Endodermal cell (in vitro differentiated cells): ENCODE data around the gene MYF6. TPM values are rescaled to one million over a fixed set of nuclear protein-coding genes. Genes with fewer than 3 reads are reported as not detected.

Source experiments
- DNase-seq: peaks from one replicate; pipeline ENCODE4 v3.0.0-alpha.2; 2017
- H3K27ac ChIP-seq: 2 replicates; pipeline ENCODE4 v1.5.1; 2013; ENCODE audit warnings: mild to moderate bottlenecking, low read depth, low read length, moderate library complexity
- H3K27me3 ChIP-seq: 2 replicates; pipeline ENCODE4 v1.6.1; 2013; ENCODE audit warnings: mild to moderate bottlenecking, low read length, moderate library complexity; ENCODE audit not compliant: insufficient read depth, control insufficient read depth, poor library complexity, severe bottlenecking
- H3K36me3 ChIP-seq: 2 replicates; pipeline ENCODE4 v1.7.0; 2013; ENCODE audit warnings: mild to moderate bottlenecking, low read length, moderate library complexity; ENCODE audit not compliant: control insufficient read depth, insufficient read depth
- H3K4me1 ChIP-seq: one replicate; pipeline ENCODE4 v1.7.0; 2013; ENCODE audit warnings: low read length; ENCODE audit not compliant: control insufficient read depth, insufficient read depth
- H3K4me3 ChIP-seq: 2 replicates; pipeline ENCODE4 v1.5.1; 2013; ENCODE audit warnings: mild to moderate bottlenecking, low read length, moderate library complexity
- H3K9ac ChIP-seq: 2 replicates; pipeline ENCODE4 v1.6.1; 2013; ENCODE audit warnings: mild to moderate bottlenecking, low read length, moderate library complexity; ENCODE audit not compliant: poor library complexity, severe bottlenecking; ENCODE audit errors: extremely low read depth
- H3K9me3 ChIP-seq: 2 replicates; pipeline ENCODE4 v1.6.1; 2013; ENCODE audit warnings: mild to moderate bottlenecking, low read length, moderate library complexity; ENCODE audit not compliant: control insufficient read depth
- H3K27ac Mint-ChIP-seq: 2 replicates; pipeline ENCODE4 v1.8.0; 2020; ENCODE audit warnings: mixed read lengths
- H3K27me3 Mint-ChIP-seq: 2 replicates; pipeline ENCODE4 v1.8.0; 2021; ENCODE audit warnings: mild to moderate bottlenecking, mixed read lengths; ENCODE audit not compliant: insufficient read depth
- H3K36me3 Mint-ChIP-seq: 2 replicates; pipeline ENCODE4 v1.8.0; 2020; ENCODE audit warnings: low read depth, mixed read lengths
- H3K4me1 Mint-ChIP-seq: 2 replicates; pipeline ENCODE4 v1.8.0; 2020; ENCODE audit warnings: mixed read lengths
- H3K4me3 Mint-ChIP-seq: 2 replicates; pipeline ENCODE4 v1.8.0; 2020; ENCODE audit warnings: mild to moderate bottlenecking, moderate library complexity, mixed read lengths
- H3K9me3 Mint-ChIP-seq: 2 replicates; pipeline ENCODE4 v1.8.0; 2020; ENCODE audit warnings: mild to moderate bottlenecking, mixed read lengths
- WGBS, 2 experiments: methylation state at CpG; one replicate each; pipeline versions ENCODE4 v1.1.5 to v1.1.7; 2013; ENCODE audit warnings: missing lambda C conversion rate in 2 of 2, mixed read lengths in 1 of 2; ENCODE audit not compliant: insufficient coverage in 1 of 2, insufficient read length in 1 of 2; 5-methylcytosine and 5-hydroxymethylcytosine counted together
- total RNA-seq, 2 donors: library from RNA; stranded (reverse); fragmentation: NEBNext Ultra II Directional in 1 of 2; extraction: Animal tissue kit (Norgen Biotek cat#: 25700) in 1 of 2; gene quantifications; 2 replicates in 1 of 2; 3 replicates in 1 of 2; pipeline ENCODE4 v1.2.1, GENCODE V29; 2021
- TF ChIP-seq, protein P1 (sequence below): fragments of 200-600 bp; sonication (generic); conservative IDR thresholded peaks from 2 replicates; pipeline ENCODE4 v1.5.0; 2021; ENCODE audit warnings: antibody characterized with exemption, mild to moderate bottlenecking

MYF6 gene
- total RNA-seq, 2 donors from 2014 or later = 0.38 TPM; not detected in 1

GRCh38 chr12:80698256-80698655, 9.2 kb upstream of the MYF6 start:
- no peaks in the 10 kb centered on the region for H3K9me3 Mint-ChIP-seq
- no peaks in the 10 kb centered on the region for H3K36me3 ChIP-seq
- H3K4me3 ChIP-seq = no peak overlapping the region
- peaks cover 4% of the 10 kb centered on the region for H3K4me1 ChIP-seq
- H3K4me3 Mint-ChIP-seq = no peak overlapping the region
- peaks cover 11% of the 10 kb centered on the region for H3K27me3 Mint-ChIP-seq
- H3K27ac ChIP-seq = no peak overlapping the region
- H3K9ac ChIP-seq = no peak overlapping the region
- peaks cover 6% of the 10 kb centered on the region for H3K27me3 ChIP-seq
- peaks cover 8% of the 10 kb centered on the region for H3K4me1 Mint-ChIP-seq
- no peaks in the 10 kb centered on the region for H3K9me3 ChIP-seq
- H3K27ac Mint-ChIP-seq = no peak overlapping the region
- TF ChIP-seq, protein P1, sequence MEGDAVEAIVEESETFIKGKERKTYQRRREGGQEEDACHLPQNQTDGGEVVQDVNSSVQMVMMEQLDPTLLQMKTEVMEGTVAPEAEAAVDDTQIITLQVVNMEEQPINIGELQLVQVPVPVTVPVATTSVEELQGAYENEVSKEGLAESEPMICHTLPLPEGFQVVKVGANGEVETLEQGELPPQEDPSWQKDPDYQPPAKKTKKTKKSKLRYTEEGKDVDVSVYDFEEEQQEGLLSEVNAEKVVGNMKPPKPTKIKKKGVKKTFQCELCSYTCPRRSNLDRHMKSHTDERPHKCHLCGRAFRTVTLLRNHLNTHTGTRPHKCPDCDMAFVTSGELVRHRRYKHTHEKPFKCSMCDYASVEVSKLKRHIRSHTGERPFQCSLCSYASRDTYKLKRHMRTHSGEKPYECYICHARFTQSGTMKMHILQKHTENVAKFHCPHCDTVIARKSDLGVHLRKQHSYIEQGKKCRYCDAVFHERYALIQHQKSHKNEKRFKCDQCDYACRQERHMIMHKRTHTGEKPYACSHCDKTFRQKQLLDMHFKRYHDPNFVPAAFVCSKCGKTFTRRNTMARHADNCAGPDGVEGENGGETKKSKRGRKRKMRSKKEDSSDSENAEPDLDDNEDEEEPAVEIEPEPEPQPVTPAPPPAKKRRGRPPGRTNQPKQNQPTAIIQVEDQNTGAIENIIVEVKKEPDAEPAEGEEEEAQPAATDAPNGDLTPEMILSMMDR = no peak
- no peak for DNase-seq
- 89 to 94% methylated on average over 5 to 7 of the region's 7 CpGs for WGBS, 2 experiments
- no peaks in the 10 kb centered on the region for H3K36me3 Mint-ChIP-seq

GRCh38 chr12:80698847-80699542, 8.4 kb upstream of the MYF6 start:
- Histone ChIP-seq H3K9ac (no peak overlapping the region), H3K27ac (no peak overlapping the region), H3K9me3 (no peaks in the 10 kb centered on the region), H3K4me3 (no peak overlapping the region), H3K4me1 (peaks cover 7% of the 10 kb centered on the region), H3K36me3 (no peaks in the 10 kb centered on the region), H3K27me3 (peaks cover 6% of the 10 kb centered on the region)
- H3K27me3 Mint-ChIP-seq = peaks cover 11% of the 10 kb centered on the region
- H3K36me3 Mint-ChIP-seq = no peaks in the 10 kb centered on the region
- no peak overlapping the region for H3K27ac Mint-ChIP-seq
- 85 to 90% methylated on average over 5 to 7 of the region's 7 CpGs for WGBS, 2 experiments
- no peaks in the 10 kb centered on the region for H3K9me3 Mint-ChIP-seq
- TF ChIP-seq, protein P1 = no peak
- no peak for DNase-seq
- peaks cover 10% of the 10 kb centered on the region for H3K4me1 Mint-ChIP-seq
- H3K4me3 Mint-ChIP-seq = no peak overlapping the region

- Mint-ChIP-seq H3K27me3 (peaks cover 19% of the 10 kb centered on the region), H3K4me3 (no peak overlapping the region), H3K27ac (no peak overlapping the region), H3K9me3 (no peaks in the 10 kb centered on the region), H3K36me3 (no peaks in the 10 kb centered on the region), H3K4me1 (peaks cover 10% of the 10 kb centered on the region)
- Histone ChIP-seq H3K27ac (no peak overlapping the region), H3K9me3 (no peaks in the 10 kb centered on the region), H3K9ac (no peak overlapping the region), H3K4me3 (no peak overlapping the region), H3K4me1 (peaks cover 7% of the 10 kb centered on the region), H3K36me3 (no peaks in the 10 kb centered on the region), H3K27me3 (peaks cover 6% of the 10 kb centered on the region)
- TF ChIP-seq, protein P1 = no peak
- 92% methylated on average over 2 of the region's 2 CpGs; no CpG with 5 or more reads in 1 of the 2 experiments for WGBS, 2 experiments
- DNase-seq = no peak
These were observed 7.1 kb upstream of the MYF6 start for GRCh38 chr12:80700327-80700726.
